AG04449 (cell line): ENCODE data around the gene MEMO1.
"Not testable (repeated sequence)": the region's sequence is repeated elsewhere in the genome, so short reads cannot be mapped to it uniquely, and the experiment has no call there.

ENCODE experiments used
- CTCF ChIA-PET: fragments of 350-600 bp; formaldehyde crosslinking; extraction: SDS; loops from one replicate; lab custom pipeline; 2021; ENCODE audit warnings: antibody characterized with exemption; lab: Yijun Ruan, JAX
- POLR2A ChIA-PET: fragments of 400-600, 350-600 bp; formaldehyde crosslinking; extraction: SDS; loops from one replicate; lab custom pipeline; 2020; ENCODE audit warnings: antibody characterized with exemption, inconsistent platforms; lab: Yijun Ruan, JAX
- DNase-seq: peaks from one replicate; pipeline ENCODE4 v3.0.0-alpha.2; 2010; ENCODE audit warnings: low read depth, low spot score
- H3K4me3 ChIP-seq: 2 replicates; pipeline ENCODE4 v1.5.1; 2011; ENCODE audit warnings: low read depth, mild to moderate bottlenecking, control low read depth, low read length
- CTCF ChIP-seq: IDR thresholded peaks from one replicate; pipeline ENCODE4 v1.5.1; 2011; ENCODE audit warnings: mild to moderate bottlenecking, moderate library complexity, low read length, control low read depth, inconsistent platforms; ENCODE audit not compliant: insufficient read depth; ENCODE audit errors: missing control alignments

Gene MEMO1

GRCh38 chr2:31923662-31924061 lies 87.1 kb downstream of the MEMO1 start:
- H3K4me3 ChIP-seq, result no peak overlapping the region
- no peak for DNase-seq
- ChIA-PET CTCF (no interaction called here), POLR2A (no interaction called here)
- TF ChIP-seq CTCF, result no peak

GRCh38 chr2:31922542-31923408 lies 88.0 kb downstream of the MEMO1 start:
- DNase-seq, result no peak
- TF ChIP-seq CTCF, result no peak
- ChIA-PET POLR2A (interaction anchor here (0.5 kb wide), 1 partner anchor 243 kb away, joined by 3 read pairs; the partner anchor contains the start of gene SLC30A6), CTCF (no interaction called here)
- H3K4me3 ChIP-seq, result no peak overlapping the region

GRCh38 chr2:31920962-31921361 lies 89.8 kb downstream of the MEMO1 start:
- no peak for TF ChIP-seq CTCF
- POLR2A ChIA-PET, result interaction anchor here (1.3 kb wide), 1 partner anchor 9 kb away, joined by 3 read pairs; no protein-coding TSS in a partner anchor
- CTCF ChIA-PET, result no interaction called here
- H3K4me3 ChIP-seq, result no peak overlapping the region
- no peak for DNase-seq

- ChIA-PET POLR2A (no interaction called here), CTCF (no interaction called here)
- no peak for TF ChIP-seq CTCF
Observed at GRCh38 chr2:31919499-31919898, 91.3 kb downstream of the MEMO1 start.

GRCh38 chr2:31909661-31910060 lies 101.1 kb downstream of the MEMO1 start:
- no peak overlapping the region for H3K4me3 ChIP-seq
- ChIA-PET CTCF (interaction anchor here (0.9 kb wide), 1 partner anchor 24 kb away, joined by 3 read pairs; no protein-coding TSS in a partner anchor), POLR2A (no interaction called here)
- DNase-seq, result no peak
- no peak for TF ChIP-seq CTCF

More at GRCh38 chr2:31919499-31919898, 91.3 kb downstream of the MEMO1 start:
- H3K4me3 ChIP-seq, result no peak overlapping the region
- DNase-seq, result no peak

- H3K4me3 ChIP-seq, DNase-seq, POLR2A ChIA-PET, CTCF ChIA-PET: not testable (repeated sequence)
Observed at GRCh38 chr2:31907491-31907890, 103.3 kb downstream of the MEMO1 start.
